ENCODE measurements around the gene ATP13A1. TPM values are rescaled to one million over a fixed set of nuclear protein-coding genes. Genes with fewer than 3 reads are reported as not detected.

ATP13A1 gene
- total RNA-seq, 1 experiment from 2014 or later, result 73.7 TPM

DNA sequence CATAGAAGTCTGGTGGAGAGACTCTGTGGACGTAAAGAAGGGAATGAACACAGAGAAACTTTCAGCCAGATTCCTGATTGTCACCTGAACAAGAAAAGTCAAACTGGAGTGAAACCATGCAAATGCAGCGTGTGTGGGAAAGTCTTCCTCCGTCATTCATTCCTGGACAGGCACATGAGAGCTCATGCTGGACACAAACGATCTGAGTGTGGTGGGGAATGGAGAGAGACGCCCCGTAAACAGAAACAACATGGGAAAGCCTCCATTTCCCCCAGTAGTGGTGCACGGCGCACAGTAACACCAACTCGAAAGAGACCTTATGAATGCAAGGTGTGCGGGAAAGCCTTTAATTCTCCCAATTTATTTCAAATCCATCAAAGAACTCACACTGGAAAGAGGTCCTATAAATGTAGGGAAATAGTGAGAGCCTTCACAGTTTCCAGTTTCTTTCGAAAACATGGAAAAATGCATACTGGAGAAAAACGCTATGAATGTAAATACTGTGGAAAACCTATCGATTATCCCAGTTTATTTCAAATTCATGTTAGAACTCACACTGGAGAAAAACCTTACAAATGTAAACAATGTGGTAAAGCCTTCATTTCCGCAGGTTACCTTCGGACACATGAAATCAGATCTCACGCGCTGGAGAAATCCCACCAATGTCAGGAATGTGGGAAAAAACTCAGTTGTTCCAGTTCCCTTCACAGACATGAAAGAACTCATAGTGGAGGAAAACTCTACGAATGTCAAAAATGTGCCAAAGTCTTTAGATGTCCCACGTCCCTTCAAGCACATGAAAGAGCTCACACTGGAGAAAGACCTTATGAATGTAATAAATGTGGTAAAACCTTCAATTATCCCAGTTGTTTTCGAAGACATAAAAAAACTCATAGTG lies 15.9 kb upstream of the ATP13A1 start:
- H3K4me1 ChIP-seq (ENCODE audit: control insufficient read depth in 1 of 2, insufficient read depth in 2 of 2, low read length in 2 of 2), result no peaks in the 10 kb centered on the region
- TF ChIP-seq SRF (IDR thresholded peaks at IDR 0.05; ENCODE audit: low read depth), result no peak
- TF ChIP-seq ZNF274 (IDR thresholded peaks at IDR 0.05; ENCODE audit: low read depth, low read length), result peak; percentile 46
- TF ChIP-seq ZFX (IDR thresholded peaks at IDR 0.05), result no peak
- no peak for TF ChIP-seq EZH2phosphoT487 (IDR thresholded peaks at IDR 0.05; ENCODE audit: borderline replicate concordance)
- peaks cover 19% of the 10 kb centered on the region for H3K79me2 ChIP-seq (ENCODE audit: insufficient read depth, low read length)
- H2AFZ ChIP-seq (ENCODE audit: low read depth, low read length, poor library complexity, severe bottlenecking), result no peak overlapping the region
- no peak overlapping the region for H3K4me3 ChIP-seq (replicated peaks in 1 of 2; ENCODE audit: low read depth in 1 of 2, low read length in 2 of 2)
- peaks cover 15 to 30% of the 10 kb centered on the region in 2 experiments for H3K9me3 ChIP-seq (ENCODE audit: control insufficient read depth in 1 of 2, insufficient read depth in 1 of 2, low read depth in 1 of 2, low read length in 2 of 2)
- intact Hi-C loops (cut with micrococcal nuclease), result no loop called here
- H3K4me2 ChIP-seq (ENCODE audit: low read length), result no peak overlapping the region
- CTCF ChIA-PET, result no interaction called here
- ATAC-seq, result no peak
- no peak overlapping the region for H3K9ac ChIP-seq (ENCODE audit: low read length)
- no peaks in the 10 kb centered on the region for H4K20me1 ChIP-seq (ENCODE audit: insufficient read depth)
- H3K9me2 ChIP-seq (ENCODE audit: insufficient read depth), result no peaks in the 10 kb centered on the region
- DNase-seq (ENCODE audit: low read depth, low spot score), result no peak
- peaks cover 8 to 49% of the 10 kb centered on the region in 2 experiments for H3K36me3 ChIP-seq (ENCODE audit: control insufficient read depth in 1 of 2, insufficient read depth in 2 of 2, low read length in 2 of 2)
- H3K27me3 ChIP-seq (ENCODE audit: insufficient read depth, low read length), result no peaks in the 10 kb centered on the region
- RAD21 ChIA-PET (ENCODE audit: low non-redundant PET in 1 of 2, low total read pairs in 2 of 2, uncharacterized antibody in 2 of 2, unreplicated experiment in 2 of 2), result no interaction called here
- H3K27ac ChIP-seq (ENCODE audit: low read depth, low read length), result no peak overlapping the region
- POLR2A ChIA-PET, result no interaction called here
- BruUV-seq (replicated peaks), result TSS peak; percentile 33

DNA sequence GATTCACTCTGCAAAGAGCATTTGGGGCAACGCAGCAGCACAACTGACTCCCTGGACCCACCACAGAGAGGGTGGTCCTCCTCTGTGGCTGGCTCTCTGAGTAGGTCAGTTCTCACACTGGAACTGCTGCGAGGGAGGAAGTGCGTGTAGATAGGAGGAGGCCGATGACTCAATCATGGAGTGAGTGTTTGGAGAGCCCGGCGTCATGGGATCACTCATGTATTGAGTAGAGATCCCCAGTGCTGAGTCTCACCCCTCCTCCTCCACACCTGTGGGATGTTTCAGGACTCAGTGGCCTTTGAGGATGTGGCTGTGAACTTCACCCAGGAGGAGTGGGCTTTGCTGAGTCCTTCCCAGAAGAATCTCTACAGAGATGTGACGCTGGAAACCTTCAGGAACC lies 14.1 kb upstream of the ATP13A1 start:
- peaks cover 15 to 26% of the 10 kb centered on the region in 2 experiments for H3K9me3 ChIP-seq (ENCODE audit: control insufficient read depth in 1 of 2, insufficient read depth in 1 of 2, low read depth in 1 of 2, low read length in 2 of 2)
- DNase-seq (ENCODE audit: low read depth, low spot score) (no peak), ATAC-seq (no peak)
- H4K20me1 ChIP-seq (ENCODE audit: insufficient read depth), result no peaks in the 10 kb centered on the region
- H3K27ac ChIP-seq (ENCODE audit: low read depth, low read length), result no peak overlapping the region
- RAD21 ChIA-PET (ENCODE audit: low non-redundant PET in 1 of 2, low total read pairs in 2 of 2, uncharacterized antibody in 2 of 2, unreplicated experiment in 2 of 2), result no interaction called here
- TF ChIP-seq EZH2 (IDR thresholded peaks at IDR 0.05), result no peak
- TF ChIP-seq EGR1 (IDR thresholded peaks at IDR 0.05; ENCODE audit: low read depth), result no peak
- intact Hi-C loops (cut with micrococcal nuclease), result no loop called here
- H3K9ac ChIP-seq (ENCODE audit: low read length), result no peak overlapping the region
- no peaks in the 10 kb centered on the region for H3K4me1 ChIP-seq (ENCODE audit: control insufficient read depth in 1 of 2, insufficient read depth in 2 of 2, low read length in 2 of 2)
- no peaks in the 10 kb centered on the region for H3K27me3 ChIP-seq (ENCODE audit: insufficient read depth, low read length)
- no peaks in the 10 kb centered on the region for H3K9me2 ChIP-seq (ENCODE audit: insufficient read depth)
- POLR2A ChIA-PET, result no interaction called here
- no peak overlapping the region for H2AFZ ChIP-seq (ENCODE audit: low read depth, low read length, poor library complexity, severe bottlenecking)
- peaks cover 8 to 47% of the 10 kb centered on the region in 2 experiments for H3K36me3 ChIP-seq (ENCODE audit: control insufficient read depth in 1 of 2, insufficient read depth in 2 of 2, low read length in 2 of 2)
- H3K4me2 ChIP-seq (ENCODE audit: low read length), result no peak overlapping the region
- H3K4me3 ChIP-seq (replicated peaks in 1 of 2; ENCODE audit: low read depth in 1 of 2, low read length in 2 of 2), result no peak overlapping the region
- CTCF ChIA-PET, result no interaction called here
- peaks cover 27% of the 10 kb centered on the region for H3K79me2 ChIP-seq (ENCODE audit: insufficient read depth, low read length)
- no TSS peak for BruUV-seq (replicated peaks)

Measured in HCT116 (cell line).